Astrocyte of the cerebellum (primary cell): ENCODE measurements around the gene ABCG4.
"Not testable (repeated sequence)": the region's sequence is repeated elsewhere in the genome, so short reads cannot be mapped to it uniquely, and the experiment has no call there.

Source experiments
- DNase-seq: peaks from one replicate; pipeline ENCODE4 v3.0.0-alpha.2; 2011; ENCODE audit warnings: low read depth
- H3K4me3 ChIP-seq: 2 replicates; pipeline ENCODE4 v1.5.1; 2011; ENCODE audit warnings: mild to moderate bottlenecking, low read depth, low read length, moderate library complexity
- CTCF ChIP-seq: IDR thresholded peaks from 2 replicates; pipeline ENCODE4 v1.5.1; 2012; ENCODE audit warnings: low read length, low read depth, moderate library complexity, mild to moderate bottlenecking; ENCODE audit errors: missing control alignments
- in situ Hi-C: cut with HindIII; loops from 2 replicates; pipeline ENCODE4 v1.10.0; 2017; ENCODE audit warnings: low sequenced_read_pairs

ABCG4 gene

GRCh38 chr11:119179983-119180382, 31.1 kb downstream of the ABCG4 start:
- in situ Hi-C loops: no loop called here
- no peak for DNase-seq
- TF ChIP-seq CTCF: no peak
- H3K4me3 ChIP-seq: no peak overlapping the region

GRCh38 chr11:119180729-119181676, 32.2 kb downstream of the ABCG4 start:
- H3K4me3 ChIP-seq: no peak overlapping the region
- in situ Hi-C loops: no loop called here
- DNase-seq: no peak
- no peak for TF ChIP-seq CTCF

- no peak for DNase-seq
- in situ Hi-C loops: no loop called here
- no peak for TF ChIP-seq CTCF
- no peak overlapping the region for H3K4me3 ChIP-seq
Measured at GRCh38 chr11:119181677-119182412, 33.0 kb downstream of the ABCG4 start.

- in situ Hi-C loops, DNase-seq, H3K4me3 ChIP-seq: not testable (repeated sequence)
Measured at GRCh38 chr11:119184399-119184798, 35.5 kb downstream of the ABCG4 start.

- H3K4me3 ChIP-seq: no peak overlapping the region
- no peak for TF ChIP-seq CTCF
- DNase-seq: no peak
- in situ Hi-C loops: no loop called here
Measured at GRCh38 chr11:119185981-119186634, 37.3 kb downstream of the ABCG4 start.

GRCh38 chr11:119187123-119187892, 38.5 kb downstream of the ABCG4 start:
- DNase-seq: no peak
- in situ Hi-C loops: no loop called here
- no peak for TF ChIP-seq CTCF
- no peak overlapping the region for H3K4me3 ChIP-seq
